Myocyte (in vitro differentiated cells): Measurements from ENCODE around the gene SRRM5. TPM values are rescaled to one million over a fixed set of nuclear protein-coding genes. Genes with fewer than 3 reads are reported as not detected.
"Not testable (repeated sequence)": the region's sequence is repeated elsewhere in the genome, so short reads cannot be mapped to it uniquely, and the experiment has no call there.

Experiments
- DNase-seq: peaks from one replicate; pipeline ENCODE4 v3.0.0-alpha.2; 2012; ENCODE audit warnings: low read depth
- total RNA-seq: library from RNA; depleted of rRNA; stranded (reverse); fragments of >200 nt; gene quantifications from 2 replicates; pipeline ENCODE4 v1.2.3, GENCODE V29; 2014

The SRRM5 gene
- total RNA-seq, 1 donor from 2014 or later: not detected

GRCh38 chr19:43612374-43612773 lies 486 bp downstream of the SRRM5 start:
- no peak for DNase-seq

- DNase-seq: no peak
Measured at GRCh38 chr19:43616306-43616705, 4.4 kb downstream of the SRRM5 start.

GRCh38 chr19:43616954-43617353 lies 5.1 kb downstream of the SRRM5 start:
- DNase-seq: no peak

GRCh38 chr19:43618921-43619261 lies 7.0 kb downstream of the SRRM5 start:
- no peak for DNase-seq

- DNase-seq: peak; percentile 93
Measured at GRCh38 chr19:43619262-43620060, 7.6 kb downstream of the SRRM5 start, which contains the start of gene ZNF428. TSS of gene ZNF428 (minus strand) at chr19:43619629. CDS start at chr19:43614304, 5,325 bp downstream.

- no peak for DNase-seq
Measured at GRCh38 chr19:43620061-43621001, 8.4 kb downstream of the SRRM5 start.

GRCh38 chr19:43622070-43622469 lies 10.2 kb downstream of the SRRM5 start:
- no peak for DNase-seq

GRCh38 chr19:43622956-43623355 lies 11.1 kb downstream of the SRRM5 start:
- DNase-seq: no peak

GRCh38 chr19:43623889-43624670 lies 12.2 kb downstream of the SRRM5 start:
- no peak for DNase-seq

- DNase-seq: no peak
Measured at GRCh38 chr19:43624933-43625332, 13.0 kb downstream of the SRRM5 start.

- no peak for DNase-seq
Measured at GRCh38 chr19:43625918-43626579, 14.2 kb downstream of the SRRM5 start.

- no peak for DNase-seq
Measured at GRCh38 chr19:43626838-43627237, 14.9 kb downstream of the SRRM5 start.

GRCh38 chr19:43628646-43629326 lies 16.9 kb downstream of the SRRM5 start:
- peak; percentile 38 for DNase-seq

GRCh38 chr19:43631491-43631890 lies 19.6 kb downstream of the SRRM5 start:
- no peak for DNase-seq

- DNase-seq: no peak
Measured at GRCh38 chr19:43633520-43633919, 21.6 kb downstream of the SRRM5 start.

- DNase-seq: no peak
Measured at GRCh38 chr19:43634068-43634467, 22.2 kb downstream of the SRRM5 start.

- no peak for DNase-seq
Measured at GRCh38 chr19:43634506-43634871, 22.6 kb downstream of the SRRM5 start.

GRCh38 chr19:43634872-43635560 lies 23.1 kb downstream of the SRRM5 start:
- DNase-seq: no peak

- DNase-seq: not testable (repeated sequence)
Measured at GRCh38 chr19:43635561-43635940, 23.7 kb downstream of the SRRM5 start.
